ENCODE measurements around the gene NSUN3. TPM values are rescaled to one million over a fixed set of nuclear protein-coding genes. Genes with fewer than 3 reads are reported as not detected.

NSUN3 gene
- total and polyA plus RNA-seq, 2 donors (not counting 3 experiments of a cell fraction or from before 2014, with no cell fraction given) = 3.4 to 10.7 TPM

GRCh38 chr3:94064243-94064860 lies 1.5 kb downstream of the NSUN3 start:
- TF ChIP-seq POLR2AphosphoS5 (IDR thresholded peaks at IDR 0.05; ENCODE audit: insufficient read depth, low read depth, low read length) = no peak
- TF ChIP-seq MAX (IDR thresholded peaks at IDR 0.05; ENCODE audit: insufficient read depth, insufficient read length) = no peak
- TF ChIP-seq JUN (IDR thresholded peaks at IDR 0.05; ENCODE audit: borderline replicate concordance, insufficient read depth, insufficient read length, low read depth) = no peak
- TF ChIP-seq GATA2 (IDR thresholded peaks at IDR 0.05; ENCODE audit: insufficient read depth, insufficient read length, low read depth, low read length) = no peak
- no peak for TF ChIP-seq POLR2A (IDR thresholded peaks at IDR 0.05; ENCODE audit: low read depth, low read length)
- TF ChIP-seq MYC (IDR thresholded peaks at IDR 0.05; ENCODE audit: low read depth, low read length) = no peak
- no peak for TF ChIP-seq EZH2 (IDR thresholded peaks at IDR 0.05; ENCODE audit: borderline replicate concordance, low read depth, low read length, severe bottlenecking)
- no peak for TF ChIP-seq CTCF (IDR thresholded peaks at IDR 0.05; ENCODE audit: extremely low read depth in 1 of 2, insufficient read depth in 1 of 2, low read depth in 1 of 2, low read length in 2 of 2)
- TF ChIP-seq FOS (IDR thresholded peaks at IDR 0.05; ENCODE audit: borderline replicate concordance, insufficient read depth, low read length) = no peak
- H3K9ac ChIP-seq (replicated peaks; ENCODE audit: extremely low read depth, insufficient read depth, low read length) = no peak overlapping the region
- no peaks in the 10 kb centered on the region for H3K9me3 ChIP-seq (replicated peaks; ENCODE audit: control insufficient read depth, insufficient read depth, low read length)
- no TSS peak for BruUV-seq (replicated peaks)
- H3K4me3 ChIP-seq (replicated peaks in 1 of 3; ENCODE audit: insufficient read depth in 1 of 3, low read depth in 1 of 3, low read length in 3 of 3) = no peak overlapping the region
- H3K36me3 ChIP-seq (ENCODE audit: control insufficient read depth in 2 of 2, extremely low read depth in 1 of 2, insufficient read depth in 2 of 2, low read length in 2 of 2) = peaks cover 0 to 2% of the 10 kb centered on the region in 2 experiments
- POLR2A ChIA-PET = interaction anchor here (0.6 kb wide), 1 partner anchor 37 kb away, joined by 4 read pairs; no protein-coding TSS in a partner anchor
- no peaks in the 10 kb centered on the region for H4K20me1 ChIP-seq (replicated peaks; ENCODE audit: control insufficient read depth, extremely low read depth, insufficient read depth, low read length)
- CTCF ChIA-PET = interaction anchor here (2.6 kb wide), 1 partner anchor 60 kb away, joined by 14 read pairs; no protein-coding TSS in a partner anchor
- DNase-seq (ENCODE audit: low read depth, low spot score) (no peak), FAIRE-seq (no peak)
- H3K27me3 ChIP-seq (ENCODE audit: control insufficient read depth in 2 of 2, insufficient read depth in 2 of 2, low read length in 2 of 2) = no peaks in the 10 kb centered on the region
- H3K27ac ChIP-seq (ENCODE audit: insufficient read depth, low read depth, low read length) = no peak overlapping the region
- peaks cover 17% of the 10 kb centered on the region for H3K4me1 ChIP-seq (ENCODE audit: control insufficient read depth, extremely low read depth, insufficient read depth, low read length)
- H3K4me2 ChIP-seq (ENCODE audit: insufficient read depth, low read length) = peak overlapping the region; percentile 31
- H3K79me2 ChIP-seq (ENCODE audit: control insufficient read depth, insufficient read depth, low read length) = peaks cover 10% of the 10 kb centered on the region
- dilution Hi-C loops (cut with MboI; ENCODE audit: extremely low pct_ligation_motif_present, low sequenced_read_pairs) = no loop called here
- intact Hi-C loops (cut with micrococcal nuclease) = loop anchor here (10.0 kb wide), 1 partner anchor 160 kb away; no protein-coding TSS in a partner anchor
- H2AFZ ChIP-seq (ENCODE audit: low read depth, low read length) = no peak overlapping the region
- no peaks in the 10 kb centered on the region for H3K9me1 ChIP-seq (replicated peaks; ENCODE audit: control insufficient read depth, extremely low read depth, insufficient read depth, low read length)

Data from endothelial cell of umbilical vein (primary cell).